IMR-90 (cell line): Measurements from ENCODE around the gene CAVIN2. TPM values are rescaled to one million over a fixed set of nuclear protein-coding genes. Genes with fewer than 3 reads are reported as not detected.
A peak's percentile ranks its signal among the peaks of the same experiment; 100 is the strongest.

Experiments
- ATAC-seq: fragments of 200-7000 bp; cut with Tn5 transposase; 2 replicates; pipeline ENCODE4 v1.9.1; 2020; ENCODE audit warnings: low read depth, mild to moderate bottlenecking, moderate library complexity
- BruUV-seq: library from RNA; stranded (reverse); fragments of 400-500 nt; replicated peaks from 2 replicates; lab custom pipeline; 2021; lab: Mats Ljungman, UMichigan
- CTCF ChIA-PET: fragments of 300-600 bp; formaldehyde crosslinking; extraction: SDS; loops from one replicate; lab custom pipeline; 2021; ENCODE audit warnings: antibody characterized with exemption; lab: Yijun Ruan, JAX
- POLR2A ChIA-PET: fragments of 300-600 bp; sonication (Branson Sonifier 250); formaldehyde crosslinking; loops from one replicate; lab custom pipeline; 2022; ENCODE audit warnings: antibody characterized with exemption; ENCODE audit not compliant: unreplicated experiment; lab: Charles Lee
- DNase-seq: peaks from one replicate; pipeline ENCODE4 v3.0.0; 2013
- H2AFZ ChIP-seq: replicated peaks from 2 replicates; pipeline ENCODE3; 2013; ENCODE audit warnings: low read length, mild to moderate bottlenecking; ENCODE audit not compliant: poor library complexity
- H2AK5ac ChIP-seq: 2 replicates; pipeline ENCODE4 v1.6.1; 2013; ENCODE audit warnings: low read depth, low read length, inconsistent platforms
- H2AK9ac ChIP-seq: replicated peaks from 2 replicates; pipeline ENCODE3; 2013; ENCODE audit warnings: mild to moderate bottlenecking, low read depth, low read length, moderate library complexity; ENCODE audit not compliant: poor library complexity
- H2BK120ac ChIP-seq: 2 replicates; pipeline ENCODE4 v1.6.1; 2013; ENCODE audit warnings: low read depth, low read length, inconsistent platforms
- H2BK15ac ChIP-seq: 3 replicates; pipeline ENCODE4 v1.6.1; 2013; ENCODE audit warnings: low read depth, low read length, inconsistent platforms
- H2BK20ac ChIP-seq: 2 replicates; pipeline ENCODE4 v1.6.1; 2013; ENCODE audit warnings: low read depth, mild to moderate bottlenecking, inconsistent platforms, low read length, moderate library complexity
- H2BK5ac ChIP-seq: 2 replicates; pipeline ENCODE4 v1.6.1; 2013; ENCODE audit warnings: mild to moderate bottlenecking, low read depth, low read length, inconsistent platforms; ENCODE audit not compliant: poor library complexity, severe bottlenecking
- H3K14ac ChIP-seq: replicated peaks from 2 replicates; pipeline ENCODE4 v1.6.1; 2013; ENCODE audit warnings: low read depth, low read length, inconsistent platforms
- H3K18ac ChIP-seq: 2 replicates; pipeline ENCODE4 v1.6.1; 2013; ENCODE audit warnings: low read depth, low read length, control low read depth
- H3K23ac ChIP-seq: 2 replicates; pipeline ENCODE4 v1.6.1; 2013; ENCODE audit warnings: low read depth, low read length, inconsistent platforms
- H3K27ac ChIP-seq: 2 replicates; pipeline ENCODE4 v1.5.1; 2013; ENCODE audit warnings: mild to moderate bottlenecking, control low read depth, low read length; ENCODE audit not compliant: insufficient read depth
- H3K27me3 ChIP-seq: 2 replicates; pipeline ENCODE4 v1.6.1; 2013; ENCODE audit warnings: low read length; ENCODE audit not compliant: control insufficient read depth, insufficient read depth
- H3K36me3 ChIP-seq: 2 replicates; pipeline ENCODE4 v1.6.1; 2013; ENCODE audit warnings: low read length, mixed read lengths; ENCODE audit not compliant: control insufficient read depth, insufficient read depth
- H3K4ac ChIP-seq: 2 replicates; pipeline ENCODE4 v1.6.1; 2013; ENCODE audit warnings: low read depth, low read length, inconsistent platforms
- H3K4me1 ChIP-seq: 2 replicates; pipeline ENCODE4 v1.6.1; 2013; ENCODE audit warnings: low read length, mixed read lengths; ENCODE audit not compliant: control insufficient read depth, insufficient read depth
- H3K4me2 ChIP-seq: 2 replicates; pipeline ENCODE4 v1.6.1; 2013; ENCODE audit warnings: low read depth, mild to moderate bottlenecking, control low read depth, low read length, moderate library complexity
- H3K4me3 ChIP-seq: 2 replicates; pipeline ENCODE4 v1.5.1; 2013; ENCODE audit warnings: low read depth, mild to moderate bottlenecking, control low read depth, low read length, moderate library complexity; ENCODE audit not compliant: insufficient read depth
- H3K56ac ChIP-seq: 2 replicates; pipeline ENCODE4 v1.6.1; 2013; ENCODE audit warnings: low read length, inconsistent platforms; ENCODE audit not compliant: insufficient read depth; ENCODE audit errors: extremely low read depth
- H3K79me1 ChIP-seq, 2 experiments: 2 replicates each; pipeline ENCODE4 v1.6.1; 2013; ENCODE audit warnings: low read length in 2 of 2, inconsistent platforms in 1 of 2, low read depth in 1 of 2
- H3K9ac ChIP-seq: 2 replicates; pipeline ENCODE4 v1.6.1; 2013; ENCODE audit warnings: low read depth, low read length, control low read depth
- H3K9me1 ChIP-seq: 2 replicates; pipeline ENCODE4 v1.6.1; 2013; ENCODE audit warnings: low read length, inconsistent platforms; ENCODE audit not compliant: insufficient read depth
- H3K9me3 ChIP-seq: 2 replicates; pipeline ENCODE4 v1.6.1; 2013; ENCODE audit warnings: low read length; ENCODE audit not compliant: control insufficient read depth, insufficient read depth
- H4K20me1 ChIP-seq: 2 replicates; pipeline ENCODE4 v1.6.1; 2013; ENCODE audit warnings: low read length, inconsistent platforms; ENCODE audit not compliant: insufficient read depth
- H4K5ac ChIP-seq: 2 replicates; pipeline ENCODE4 v1.6.1; 2013; ENCODE audit warnings: mild to moderate bottlenecking, low read depth, low read length, control low read depth
- H4K8ac ChIP-seq, 2 experiments: 2 replicates each; pipeline ENCODE4 v1.6.1; 2013; ENCODE audit warnings: low read depth in 2 of 2, low read length in 2 of 2, control low read depth in 1 of 2, inconsistent platforms in 1 of 2
- H4K91ac ChIP-seq: 2 replicates; pipeline ENCODE4 v1.6.1; 2013; ENCODE audit warnings: low read depth, low read length, inconsistent platforms; ENCODE audit not compliant: insufficient read depth
- BHLHE40 ChIP-seq: fragments of 150-350 bp; IDR thresholded peaks from 2 replicates; pipeline ENCODE4 v1.6.1; 2016; ENCODE audit warnings: mild to moderate bottlenecking, low read depth, low read length
- CEBPB ChIP-seq: IDR thresholded peaks from 2 replicates; pipeline ENCODE4 v1.6.1; 2012; ENCODE audit warnings: low read depth, low read length, improper control_type of control experiment
- CHD1 ChIP-seq: IDR thresholded peaks from 2 replicates; pipeline ENCODE4 v1.6.1; 2012; ENCODE audit warnings: low read depth, low read length, improper control_type of control experiment
- FOS ChIP-seq: fragments of 150-350 bp; IDR thresholded peaks from 2 replicates; pipeline ENCODE4 v1.6.1; 2016; ENCODE audit warnings: low read depth, low read length
- MAFK ChIP-seq: IDR thresholded peaks from 2 replicates; pipeline ENCODE4 v1.6.1; 2012; ENCODE audit warnings: low read depth, low read length, improper control_type of control experiment
- MAZ ChIP-seq: IDR thresholded peaks from 2 replicates; pipeline ENCODE4 v1.6.1; 2012; ENCODE audit warnings: low read depth, mild to moderate bottlenecking, low read length, improper control_type of control experiment, moderate library complexity, borderline replicate concordance
- MXI1 ChIP-seq: IDR thresholded peaks from 2 replicates; pipeline ENCODE4 v1.6.1; 2012; ENCODE audit warnings: low read depth, mild to moderate bottlenecking, low read length, moderate library complexity, borderline replicate concordance
- NFE2L2 ChIP-seq: fragments of 150-350 bp; IDR thresholded peaks from 2 replicates; pipeline ENCODE4 v1.6.1; 2016; ENCODE audit warnings: low read depth, mild to moderate bottlenecking, low read length
- POLR2A ChIP-seq: IDR thresholded peaks from 2 replicates; pipeline ENCODE4 v1.6.1; 2012; ENCODE audit warnings: mild to moderate bottlenecking, low read depth, low read length
- RAD21 ChIP-seq: IDR thresholded peaks from 2 replicates; pipeline ENCODE4 v1.6.1; 2012; ENCODE audit warnings: low read length, improper control_type of control experiment
- RCOR1 ChIP-seq: IDR thresholded peaks from 2 replicates; pipeline ENCODE4 v1.6.1; 2012; ENCODE audit warnings: mild to moderate bottlenecking, low read length, improper control_type of control experiment; ENCODE audit not compliant: insufficient replicate concordance
- RFX5 ChIP-seq: IDR thresholded peaks from 2 replicates; pipeline ENCODE4 v1.8.0; 2012; ENCODE audit warnings: low read depth, mild to moderate bottlenecking, low read length, moderate library complexity
- SMC3 ChIP-seq: fragments of 150-350 bp; IDR thresholded peaks from 2 replicates; pipeline ENCODE4 v1.6.1; 2016; ENCODE audit warnings: low read depth, mild to moderate bottlenecking, antibody characterized with exemption, low read length, moderate library complexity
- WGBS, 2 experiments: methylation state at CpG; one replicate each; pipeline versions ENCODE4 v1.1.5 to v1.1.7; 2013; ENCODE audit warnings: missing lambda C conversion rate in 2 of 2; ENCODE audit not compliant: insufficient read length in 1 of 2; ENCODE audit errors: extremely low coverage in 2 of 2; 5-methylcytosine and 5-hydroxymethylcytosine counted together
- dilution Hi-C: fragments of 300-500 bp; cut with HindIII; formaldehyde crosslinking; loops from one replicate; pipeline ENCODE4 v1.14.3; 2018; ENCODE audit warnings: low sequenced_read_pairs; ENCODE audit not compliant: unreplicated experiment
- in situ Hi-C: fragments of 300-500 bp; cut with MboI; formaldehyde crosslinking; loops from 3 replicates; pipeline ENCODE4 v1.14.3; 2019; ENCODE audit warnings: low sequenced_read_pairs, inconsistent platforms, mixed read lengths
- intact Hi-C: fragments of 100-400 bp; cut with micrococcal nuclease; formaldehyde crosslinking; loops from 2 replicates; pipeline ENCODE4 v1.10.0; 2022
- polyA plus RNA-seq, 3 experiments: library from polyadenylated mRNA; depleted of rRNA; stranded (reverse); fragments of >200 nt; gene quantifications; 2 replicates each; pipeline ENCODE4 v1.2.3, GENCODE V29; 2012; ENCODE audit warnings: low replicate concordance in 1 of 3
- total RNA-seq: library from RNA; depleted of rRNA; stranded (reverse); fragments of >200 nt; gene quantifications from 2 replicates; pipeline ENCODE4 v1.2.3, GENCODE V29; 2012
- TF ChIP-seq, protein P1 (sequence below): conservative IDR thresholded peaks from 2 replicates; pipeline ENCODE4 v1.5.1; 2012; ENCODE audit warnings: mild to moderate bottlenecking, low read depth, low read length, improper control_type of control experiment
- TF ChIP-seq, protein P2 (sequence below): fragments of 150-350 bp; IDR thresholded peaks from 2 replicates; pipeline ENCODE4 v1.6.1; 2016; ENCODE audit warnings: low read depth, mild to moderate bottlenecking, low read length, moderate library complexity, borderline replicate concordance

Gene CAVIN2
- total and polyA plus RNA-seq, 2 of the 4 experiments (the other 2 are of a cell fraction) = 7.7 to 11.5 TPM

DNA sequence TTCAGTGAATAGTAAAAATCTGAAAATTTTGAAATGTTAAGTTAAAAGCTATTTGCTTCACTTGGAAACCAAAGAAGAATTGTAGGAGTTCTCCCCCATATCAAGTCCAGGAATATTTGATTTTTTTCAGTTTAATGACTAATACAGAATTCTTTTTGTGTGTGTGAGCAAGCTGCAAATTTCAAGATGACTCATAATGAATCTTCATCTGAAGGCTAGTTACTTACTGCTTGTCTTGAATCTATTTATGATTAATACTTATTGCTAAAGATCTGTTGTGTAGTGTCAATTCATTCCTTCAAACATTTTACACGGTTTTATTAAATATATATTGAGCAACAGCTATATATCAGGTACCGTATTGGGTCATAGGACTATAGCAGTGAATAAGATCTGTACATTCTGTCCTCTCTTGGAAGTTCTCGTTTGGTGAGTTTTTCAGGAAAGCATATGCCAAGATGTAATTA is 47.8 kb upstream of the CAVIN2 start:
- Histone ChIP-seq H3K56ac (peak overlapping the region; percentile 66), H3K4ac (peak overlapping the region; percentile 88), H3K36me3 (no peaks in the 10 kb centered on the region), H2AFZ (no peak overlapping the region), H3K4me3 (no peak overlapping the region), H2BK120ac (peak overlapping the region; percentile 90), H3K9me3 (no peaks in the 10 kb centered on the region; the same call in 1 of the 2 replicates), H3K4me1 (peaks cover 10% of the 10 kb centered on the region), H2AK9ac (no peak overlapping the region), H3K27me3 (no peaks in the 10 kb centered on the region), H3K9ac (no peak overlapping the region), H3K23ac (peak overlapping the region; percentile 53; the same call in 1 of the 2 replicates), H3K79me1 (no peaks in the 10 kb centered on the region), H3K14ac (peak overlapping the region; percentile 53; the same call in 1 of the 2 replicates), H2AK5ac (no peak overlapping the region; the same call in 1 of the 2 replicates), H3K18ac (peak overlapping the region; percentile 76; the same call in 1 of the 2 replicates), H3K4me2 (peak overlapping the region; percentile 41; the same call in 1 of the 2 replicates), H3K27ac (peak overlapping the region; percentile 44), H2BK15ac (peak overlapping the region; percentile 93), H4K20me1 (no peaks in the 10 kb centered on the region), H2BK5ac (peak overlapping the region; percentile 76), H2BK20ac (peak overlapping the region; percentile 92), H4K5ac (no peak overlapping the region), H4K91ac (peak overlapping the region; percentile 92; the same call in 1 of the 2 replicates), H4K8ac (peak overlapping the region; percentile 47 to 72; a peak in 3 of 4 replicates), H3K9me1 (peaks cover 12% of the 10 kb centered on the region)
- DNase-seq (peak; percentile 86), ATAC-seq (peak; percentile 74)
- in situ Hi-C loops (no loop called here), intact Hi-C loops (no loop called here), dilution Hi-C loops (no loop called here)
- ChIA-PET POLR2A (interaction anchor here (0.6 kb wide), 1 partner anchor 197 kb away, joined by 10 read pairs; no protein-coding TSS in a partner anchor), CTCF (interaction anchor here (0.9 to 1.1 kb wide), 3 partner anchors 10 to 25 kb away, joined by 3 to 6 read pairs (median 3); no protein-coding TSS in a partner anchor)
- BruUV-seq = no TSS peak
- WGBS, 2 experiments = no CpG with 5 or more reads among the region's 3 CpGs
- TF ChIP-seq CHD1 (no peak), CEBPB (peak; percentile 90), SMC3 (no peak), FOS (peak; percentile 99), MAZ (no peak), RCOR1 (no peak), RFX5 (no peak), BHLHE40 (peak; percentile 63; the same call in 1 of the 2 replicates), RAD21 (no peak), MAFK (0 out of 2 replicates have a peak, but pooled peaks have one; percentile 5), POLR2A (no peak), MXI1 (no peak), NFE2L2 (no peak)
- TF ChIP-seq, protein P1, sequence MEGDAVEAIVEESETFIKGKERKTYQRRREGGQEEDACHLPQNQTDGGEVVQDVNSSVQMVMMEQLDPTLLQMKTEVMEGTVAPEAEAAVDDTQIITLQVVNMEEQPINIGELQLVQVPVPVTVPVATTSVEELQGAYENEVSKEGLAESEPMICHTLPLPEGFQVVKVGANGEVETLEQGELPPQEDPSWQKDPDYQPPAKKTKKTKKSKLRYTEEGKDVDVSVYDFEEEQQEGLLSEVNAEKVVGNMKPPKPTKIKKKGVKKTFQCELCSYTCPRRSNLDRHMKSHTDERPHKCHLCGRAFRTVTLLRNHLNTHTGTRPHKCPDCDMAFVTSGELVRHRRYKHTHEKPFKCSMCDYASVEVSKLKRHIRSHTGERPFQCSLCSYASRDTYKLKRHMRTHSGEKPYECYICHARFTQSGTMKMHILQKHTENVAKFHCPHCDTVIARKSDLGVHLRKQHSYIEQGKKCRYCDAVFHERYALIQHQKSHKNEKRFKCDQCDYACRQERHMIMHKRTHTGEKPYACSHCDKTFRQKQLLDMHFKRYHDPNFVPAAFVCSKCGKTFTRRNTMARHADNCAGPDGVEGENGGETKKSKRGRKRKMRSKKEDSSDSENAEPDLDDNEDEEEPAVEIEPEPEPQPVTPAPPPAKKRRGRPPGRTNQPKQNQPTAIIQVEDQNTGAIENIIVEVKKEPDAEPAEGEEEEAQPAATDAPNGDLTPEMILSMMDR = no peak
- TF ChIP-seq, protein P2, sequence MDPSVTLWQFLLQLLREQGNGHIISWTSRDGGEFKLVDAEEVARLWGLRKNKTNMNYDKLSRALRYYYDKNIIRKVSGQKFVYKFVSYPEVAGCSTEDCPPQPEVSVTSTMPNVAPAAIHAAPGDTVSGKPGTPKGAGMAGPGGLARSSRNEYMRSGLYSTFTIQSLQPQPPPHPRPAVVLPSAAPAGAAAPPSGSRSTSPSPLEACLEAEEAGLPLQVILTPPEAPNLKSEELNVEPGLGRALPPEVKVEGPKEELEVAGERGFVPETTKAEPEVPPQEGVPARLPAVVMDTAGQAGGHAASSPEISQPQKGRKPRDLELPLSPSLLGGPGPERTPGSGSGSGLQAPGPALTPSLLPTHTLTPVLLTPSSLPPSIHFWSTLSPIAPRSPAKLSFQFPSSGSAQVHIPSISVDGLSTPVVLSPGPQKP = no peak
